Caki2 (cell line): ENCODE results near the gene SYCP3. TPM values are rescaled to one million over a fixed set of nuclear protein-coding genes. Genes with fewer than 3 reads are reported as not detected.
"Not testable (repeated sequence)": the region's sequence is repeated elsewhere in the genome, so short reads cannot be mapped to it uniquely, and the experiment has no call there.

Experiments used
- DNase-seq: peaks from one replicate; pipeline ENCODE4 v3.0.0-alpha.2; 2015; ENCODE audit warnings: low read depth
- in situ Hi-C: cut with HindIII; loops from 2 replicates; pipeline ENCODE4 v1.10.0; 2016; ENCODE audit warnings: low sequenced_read_pairs, low pct_unique_long_range_greater_than_20kb, mixed read lengths
- total RNA-seq: library from RNA; depleted of rRNA; stranded (reverse); fragments of >200 nt; shearing (Covaris generic); gene quantifications from 2 replicates; pipeline ENCODE4 v1.2.3, GENCODE V29; 2014; ENCODE audit warnings: low replicate concordance; rRNA removed

The SYCP3 gene
- total RNA-seq, 1 experiment from 2014 or later: not detected

DNA sequence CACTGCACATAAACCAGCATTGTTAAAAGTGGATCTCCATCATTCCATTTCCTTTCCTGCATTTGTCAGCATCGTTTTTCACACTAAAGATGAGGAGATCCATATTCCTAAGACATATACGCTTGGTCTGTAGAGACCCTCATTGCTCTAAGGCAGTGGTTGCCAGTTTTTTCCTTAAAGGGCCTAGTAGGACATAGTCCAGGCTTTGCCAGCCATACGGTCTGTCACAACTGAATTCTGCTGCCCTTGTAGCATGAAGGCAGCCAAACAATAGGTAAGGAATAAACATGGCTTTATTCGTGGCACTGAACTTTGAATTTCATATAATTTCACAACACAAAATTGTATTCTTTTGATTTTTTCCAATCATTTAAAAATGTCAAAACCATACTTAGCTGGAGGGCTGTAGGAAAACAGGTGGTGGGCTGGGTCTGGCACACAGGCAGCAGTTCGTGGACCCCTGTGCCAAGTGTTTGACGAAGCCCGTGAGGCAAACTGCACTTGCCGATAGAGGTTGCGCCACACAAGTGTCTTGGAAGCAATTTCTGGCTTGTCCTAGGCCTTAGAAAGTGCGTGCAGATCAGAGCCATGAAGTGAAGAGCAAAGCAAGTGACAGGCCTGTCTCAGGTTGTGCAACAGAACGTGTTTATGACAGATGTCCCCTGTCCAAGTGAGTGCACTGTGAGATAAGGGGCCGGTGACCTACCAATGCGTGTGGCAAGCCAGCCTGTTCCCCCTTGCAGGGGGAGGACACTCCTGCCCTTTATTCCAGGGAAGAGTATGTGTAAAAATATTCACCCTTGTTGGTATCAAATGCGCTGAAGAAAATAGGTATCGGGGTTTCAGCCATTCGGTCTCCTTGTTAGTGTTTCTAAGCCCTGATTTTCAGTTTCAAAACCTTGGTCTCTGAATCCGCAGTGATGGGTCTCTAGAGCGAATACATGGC lies 42.7 kb downstream of the SYCP3 start:
- DNase-seq: no peak
- in situ Hi-C loops: no loop called here

DNA sequence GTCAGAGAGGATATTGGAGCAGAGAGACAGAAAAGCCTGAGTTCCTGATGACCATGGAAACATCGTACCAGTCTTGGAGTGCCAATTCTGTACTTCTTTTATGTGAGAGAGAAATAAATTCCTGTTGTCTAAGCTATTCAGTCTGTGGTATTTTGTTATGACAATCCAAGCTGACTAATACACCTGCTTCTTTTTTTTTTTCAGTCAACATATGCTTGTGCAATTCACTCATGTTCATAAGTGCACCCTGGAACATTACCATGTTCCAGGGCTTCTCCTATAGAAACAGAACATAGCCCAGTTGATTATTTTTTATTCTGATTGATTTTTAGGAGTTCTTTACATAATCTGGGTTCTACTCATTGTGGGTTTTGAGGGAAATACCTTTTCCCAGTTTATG lies 43.6 kb downstream of the SYCP3 start:
- in situ Hi-C loops: no loop called here
- no peak for DNase-seq

DNA sequence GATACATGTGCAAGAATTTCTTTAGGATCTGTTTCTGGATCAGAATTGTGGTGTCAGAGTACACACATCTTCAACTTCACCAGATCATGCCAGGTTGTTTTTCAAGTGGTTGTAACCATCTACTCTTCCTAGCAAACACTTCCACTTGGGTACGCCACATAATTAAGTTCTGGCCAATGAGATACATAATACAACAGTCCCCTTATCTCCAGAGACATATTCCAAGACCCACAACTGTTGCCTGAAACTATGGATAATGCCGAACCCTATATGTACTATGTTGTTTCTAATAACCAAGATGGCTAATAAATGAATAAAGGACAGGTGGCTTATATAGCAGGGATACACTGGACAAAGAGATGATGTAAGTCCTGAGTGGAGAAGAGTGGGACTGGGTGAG lies 44.3 kb downstream of the SYCP3 start:
- DNase-seq: no peak
- in situ Hi-C loops: no loop called here

DNA sequence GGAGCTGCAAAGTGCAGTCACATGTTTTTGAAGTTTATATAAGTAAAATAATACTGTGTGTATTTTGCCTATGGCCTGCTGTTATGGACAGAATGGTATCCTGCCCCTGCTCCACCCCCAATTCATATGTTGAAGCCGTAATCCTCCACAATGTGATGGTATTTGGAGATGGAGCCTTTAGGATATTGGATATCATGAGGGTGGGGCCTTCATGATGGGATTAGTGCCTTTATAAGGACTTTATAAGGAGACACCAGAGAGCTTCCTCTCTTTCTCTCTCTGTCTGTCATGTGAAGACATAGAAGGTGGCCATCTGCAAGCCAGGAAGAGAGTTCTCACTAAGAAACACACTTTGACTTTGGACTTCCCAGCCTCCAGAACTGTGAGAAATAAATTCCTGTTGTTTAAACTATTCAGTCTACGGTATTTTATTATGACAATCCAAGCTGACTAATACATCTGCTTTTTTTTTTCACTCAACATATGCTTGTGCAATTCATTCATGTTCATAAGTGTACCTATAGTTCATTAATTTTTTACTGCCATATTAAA lies 44.9 kb downstream of the SYCP3 start:
- DNase-seq: no peak
- in situ Hi-C loops: no loop called here

DNA sequence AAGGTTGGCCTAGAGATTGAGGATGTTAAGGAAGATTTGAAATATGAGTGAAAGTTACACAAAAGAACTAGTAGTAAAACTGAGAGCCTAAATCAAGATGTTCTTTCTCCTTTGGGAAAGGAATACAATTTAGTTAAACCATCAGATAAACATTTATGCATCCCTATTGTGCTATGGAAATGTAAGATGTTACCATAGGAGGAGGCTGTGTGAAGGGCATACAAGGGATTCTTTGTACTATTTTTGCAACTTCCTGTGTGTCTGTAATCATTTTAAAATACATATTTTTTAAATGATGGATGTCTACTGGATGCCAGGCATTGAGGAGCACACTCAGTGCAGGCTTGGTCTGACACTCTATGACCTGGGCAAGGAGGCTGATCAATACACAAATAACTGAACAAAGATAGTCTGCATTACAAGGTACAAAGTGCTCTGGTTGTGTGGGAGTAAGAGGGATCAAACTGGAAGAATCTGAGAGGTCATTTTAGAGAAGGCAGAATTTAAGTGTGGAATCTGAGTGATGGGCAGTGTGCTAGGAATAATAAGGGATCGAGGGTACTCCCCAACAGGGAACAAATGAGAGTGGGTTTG lies 47.7 kb downstream of the SYCP3 start:
- in situ Hi-C loops: no loop called here
- no peak for DNase-seq

DNA sequence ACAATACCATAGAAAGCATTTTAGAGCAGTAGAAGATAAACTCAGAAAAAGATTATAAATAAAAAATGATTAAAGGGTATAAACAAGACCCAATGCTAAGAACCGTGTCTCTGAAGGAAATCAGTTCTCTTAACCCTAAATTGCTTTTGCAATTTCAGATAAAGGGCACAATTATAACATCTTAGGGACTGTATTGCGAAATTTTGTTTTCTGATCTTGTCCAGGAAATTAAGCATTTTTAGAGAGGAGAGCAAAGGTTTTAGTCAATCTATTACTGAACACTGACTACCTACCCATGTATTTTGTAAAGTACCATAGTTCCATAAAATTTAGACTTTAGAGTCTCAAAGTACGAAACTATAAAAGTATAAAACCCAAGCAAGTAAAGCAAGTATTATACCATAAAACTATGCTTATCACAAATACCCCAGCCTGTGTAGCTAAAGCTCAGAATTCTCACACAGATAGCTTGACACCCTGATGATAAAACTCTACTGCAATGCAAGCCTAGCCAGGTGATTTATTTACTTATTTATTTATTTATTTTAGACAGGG lies 48.6 kb downstream of the SYCP3 start:
- in situ Hi-C loops: no loop called here
- no peak for DNase-seq

DNA sequence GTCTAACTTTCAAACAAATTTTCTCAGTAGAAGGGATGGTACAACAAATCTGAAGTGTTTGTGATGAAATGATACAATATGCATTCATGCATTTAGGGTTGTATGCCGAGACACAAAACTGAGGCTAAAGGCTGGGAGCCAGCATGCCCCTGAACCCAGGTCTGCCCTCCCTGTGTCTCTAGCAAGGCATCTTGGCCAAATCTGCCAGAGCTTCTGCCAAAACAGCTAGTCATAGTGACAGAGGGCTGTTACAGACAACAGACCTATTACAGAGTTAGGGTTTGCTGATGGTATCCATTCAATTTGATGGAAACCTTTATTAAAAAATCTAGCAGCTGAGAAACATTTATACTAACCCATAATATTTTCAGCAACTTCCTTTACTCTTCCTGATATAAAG lies 53.1 kb downstream of the SYCP3 start:
- DNase-seq: no peak
- in situ Hi-C loops: no loop called here

DNA sequence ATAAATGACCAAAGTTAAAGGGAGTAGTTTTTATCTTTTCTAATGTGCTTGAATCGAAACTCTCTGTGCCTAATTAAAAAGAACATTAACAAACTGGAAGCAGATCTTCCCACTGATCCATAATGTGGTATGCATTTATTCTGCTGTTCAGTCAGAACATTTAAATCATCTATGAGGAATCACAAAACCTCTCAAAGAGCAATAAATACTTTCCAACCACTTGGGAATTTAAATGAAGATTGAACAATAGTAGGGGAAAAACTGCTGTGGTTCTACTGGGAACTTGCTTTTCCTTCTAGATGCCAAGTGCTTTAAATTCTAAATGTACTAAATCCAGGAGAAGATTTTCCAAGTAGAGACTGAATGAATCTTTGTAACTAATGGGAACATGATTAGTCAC lies 54.2 kb downstream of the SYCP3 start:
- in situ Hi-C loops: no loop called here
- DNase-seq: no peak

DNA sequence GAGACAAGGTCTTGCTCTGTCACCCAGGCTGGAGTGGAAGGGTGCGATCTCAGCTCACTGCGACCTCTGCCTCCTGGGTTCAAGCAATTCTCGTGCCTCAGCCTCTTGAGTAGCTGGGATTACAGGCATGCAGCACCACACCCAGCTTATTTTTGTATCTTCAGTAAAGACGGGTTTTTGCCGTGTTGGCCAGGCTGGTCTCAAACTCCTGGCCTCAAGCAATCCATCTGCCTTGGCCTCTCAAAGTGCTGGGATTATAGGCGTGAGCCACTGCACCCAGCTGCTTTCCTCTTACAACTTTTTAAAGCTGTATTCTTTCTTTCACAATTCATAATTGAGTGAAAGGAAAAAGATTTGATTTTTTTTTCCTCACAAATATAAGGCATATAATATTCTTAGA lies 57.6 kb downstream of the SYCP3 start:
- DNase-seq, in situ Hi-C loops: not testable (repeated sequence)

DNA sequence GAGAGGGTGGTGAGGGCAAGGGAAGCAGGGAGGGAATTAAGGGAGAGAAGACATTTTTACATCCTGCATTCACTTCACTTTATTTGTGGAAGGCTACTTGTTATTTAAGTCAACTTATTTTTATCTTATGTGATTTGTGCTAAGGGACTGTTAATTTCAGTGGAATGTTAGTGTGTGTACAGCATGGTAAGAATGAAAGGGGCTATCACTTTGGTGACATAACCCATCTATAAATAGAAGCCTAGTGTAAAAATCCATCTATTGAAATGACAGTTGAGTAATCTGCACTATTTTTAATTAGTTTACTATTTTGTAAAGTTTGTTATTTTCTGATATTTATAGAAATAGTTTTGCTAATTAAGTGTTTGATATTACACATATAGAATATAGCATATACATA lies 58.6 kb downstream of the SYCP3 start:
- in situ Hi-C loops: no loop called here

DNA sequence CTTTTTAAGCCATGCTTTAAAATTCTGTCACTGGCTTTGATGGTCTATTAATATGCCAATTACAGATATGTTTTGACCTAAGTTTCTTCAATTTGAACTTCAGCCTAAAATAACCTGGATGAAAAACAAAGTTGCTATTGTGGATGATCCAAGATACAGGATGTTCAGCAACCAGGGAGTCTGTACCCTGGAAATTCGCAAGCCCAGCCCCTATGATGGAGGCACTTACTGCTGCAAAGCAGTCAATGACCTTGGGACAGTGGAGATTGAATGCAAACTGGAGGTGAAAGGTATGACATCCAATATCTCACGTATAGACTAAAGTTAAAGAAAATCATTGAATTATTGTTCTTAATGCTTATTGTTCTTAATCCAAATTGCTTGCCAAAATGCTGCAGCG lies 59.0 kb downstream of the SYCP3 start:
- no peak for DNase-seq
- in situ Hi-C loops: no loop called here

More for the DNA sequence above, 58.6 kb downstream of the SYCP3 start:
- no peak for DNase-seq

Other genes with a start within 250 kb of the SYCP3 start
- 0.06 TPM in 1 of 2 replicates, not detected in the other for gene MYBPC1, start 144.5 kb downstream of the SYCP3 start, total RNA-seq
- 29.0 and 36.4 TPM in 2 replicates for gene CHPT1, start 41.8 kb downstream of the SYCP3 start, total RNA-seq
- 13.6 and 19.5 TPM in 2 replicates for gene GNPTAB, start 91.5 kb upstream of the SYCP3 start, total RNA-seq
- 54.1 and 62.0 TPM in 2 replicates for gene DRAM1, start 138.1 kb upstream of the SYCP3 start, total RNA-seq